Activated naive CD8-positive, alpha-beta T cell (primary cell): ENCODE results near the gene ZNF574.

Experiments
- H3K27ac Mint-ChIP-seq: one replicate; pipeline ENCODE4 v1.8.0; 2021; ENCODE audit warnings: mixed read lengths
- H3K27me3 Mint-ChIP-seq: one replicate; pipeline ENCODE4 v1.8.0; 2021; ENCODE audit warnings: mixed read lengths
- H3K36me3 Mint-ChIP-seq: one replicate; pipeline ENCODE4 v1.8.0; 2021; ENCODE audit warnings: mixed read lengths
- H3K4me1 Mint-ChIP-seq: one replicate; pipeline ENCODE4 v1.8.0; 2021; ENCODE audit warnings: low read depth, mixed read lengths
- H3K4me3 Mint-ChIP-seq: one replicate; pipeline ENCODE4 v1.8.0; 2021; ENCODE audit warnings: mild to moderate bottlenecking, mixed read lengths
- H3K9me3 Mint-ChIP-seq: one replicate; pipeline ENCODE4 v1.8.0; 2021; ENCODE audit warnings: low read depth, mixed read lengths

The ZNF574 gene

GRCh38 chr19:42068361-42068755 lies 7.6 kb upstream of the ZNF574 start:
- Mint-ChIP-seq H3K4me3 (no peak overlapping the region), H3K27me3 (peaks cover 9% of the 10 kb centered on the region), H3K4me1 (no peaks in the 10 kb centered on the region), H3K27ac (no peak overlapping the region), H3K9me3 (no peaks in the 10 kb centered on the region), H3K36me3 (no peaks in the 10 kb centered on the region)

GRCh38 chr19:42068756-42069571 lies 7.0 kb upstream of the ZNF574 start:
- no peaks in the 10 kb centered on the region for H3K4me1 Mint-ChIP-seq
- H3K36me3 Mint-ChIP-seq = no peaks in the 10 kb centered on the region
- no peaks in the 10 kb centered on the region for H3K9me3 Mint-ChIP-seq
- peaks cover 7% of the 10 kb centered on the region for H3K27me3 Mint-ChIP-seq
- no peak overlapping the region for H3K27ac Mint-ChIP-seq
- no peak overlapping the region for H3K4me3 Mint-ChIP-seq

GRCh38 chr19:42069619-42070351 lies 6.2 kb upstream of the ZNF574 start, which contains the start of gene GRIK5:
TSS of gene GRIK5 (minus strand) at chr19:42070206. CDS start at chr19:42065770, 4,436 bp downstream.
- no peak within 1 kb of the TSS for H3K4me3 Mint-ChIP-seq
- H3K36me3 Mint-ChIP-seq = no peaks in the 10 kb centered on the region
- H3K27ac Mint-ChIP-seq = no peak within 1 kb of the TSS
- H3K4me1 Mint-ChIP-seq = peaks cover 4% of the 10 kb centered on the region
- H3K9me3 Mint-ChIP-seq = no peaks in the 10 kb centered on the region
- no peaks in the 10 kb centered on the region for H3K27me3 Mint-ChIP-seq

- H3K4me3 Mint-ChIP-seq = no peak overlapping the region
- H3K36me3 Mint-ChIP-seq = no peaks in the 10 kb centered on the region
- no peaks in the 10 kb centered on the region for H3K9me3 Mint-ChIP-seq
- H3K27ac Mint-ChIP-seq = no peak overlapping the region
- no peaks in the 10 kb centered on the region for H3K27me3 Mint-ChIP-seq
- H3K4me1 Mint-ChIP-seq = peaks cover 13% of the 10 kb centered on the region
Observed at GRCh38 chr19:42071247-42071646, 4.7 kb upstream of the ZNF574 start.

- Mint-ChIP-seq H3K27ac (peak overlapping the region; percentile 100), H3K4me3 (peak overlapping the region; percentile 100), H3K4me1 (peaks cover 36% of the 10 kb centered on the region), H3K27me3 (no peaks in the 10 kb centered on the region), H3K9me3 (no peaks in the 10 kb centered on the region), H3K36me3 (no peaks in the 10 kb centered on the region)
Observed at GRCh38 chr19:42074513-42075363, 1.2 kb upstream of the ZNF574 start.

DNA sequence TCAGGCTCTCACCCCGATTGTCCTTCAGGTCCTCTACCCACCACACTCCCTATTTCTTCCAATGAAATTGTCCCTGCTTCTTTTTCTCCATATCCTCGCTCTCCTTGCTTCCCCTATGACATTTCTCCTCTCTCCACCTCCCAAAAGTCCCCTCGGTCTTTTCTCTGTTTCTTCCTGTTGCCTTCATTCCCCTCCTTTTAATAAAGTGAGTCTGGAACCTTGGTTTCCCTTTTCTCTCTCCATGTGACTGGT lies 676 bp upstream of the ZNF574 start:
- Mint-ChIP-seq H3K27me3 (no peaks in the 10 kb centered on the region), H3K4me1 (peaks cover 36% of the 10 kb centered on the region), H3K9me3 (no peaks in the 10 kb centered on the region)

DNA sequence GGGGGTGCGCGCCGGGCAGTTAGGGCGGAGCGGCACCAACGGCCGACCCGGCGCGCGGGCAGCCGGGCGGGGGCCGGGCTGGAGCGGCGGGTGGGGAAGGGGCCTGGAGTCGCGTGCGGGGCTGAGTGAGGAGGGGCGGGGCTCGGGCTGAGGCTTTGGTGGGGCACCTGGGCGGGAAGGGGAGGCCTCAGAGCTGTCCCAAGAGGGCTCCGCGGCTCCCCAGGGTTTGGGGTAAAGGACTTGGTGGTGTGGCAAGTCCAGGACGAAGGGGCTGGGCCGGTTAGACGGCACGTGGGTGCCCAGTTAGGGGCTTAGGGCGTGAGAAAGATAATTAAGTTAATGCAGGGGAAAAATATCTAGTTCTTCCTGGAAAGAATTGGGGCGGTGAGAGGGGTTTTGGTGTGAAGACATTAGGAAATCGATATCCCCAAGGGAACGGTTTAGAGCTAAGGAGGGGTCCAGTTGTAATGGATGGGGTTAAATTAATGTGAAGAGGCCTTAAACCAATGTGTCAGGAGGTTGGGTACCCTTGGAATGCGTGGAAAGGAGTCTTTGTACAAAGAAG lies 496 bp downstream of the ZNF574 start:
- H3K4me3 Mint-ChIP-seq = peak overlapping the region; percentile 97
- no peaks in the 10 kb centered on the region for H3K27me3 Mint-ChIP-seq
- H3K4me1 Mint-ChIP-seq = peaks cover 39% of the 10 kb centered on the region
- peak overlapping the region; percentile 93 for H3K27ac Mint-ChIP-seq
- no peaks in the 10 kb centered on the region for H3K36me3 Mint-ChIP-seq
- H3K9me3 Mint-ChIP-seq = no peaks in the 10 kb centered on the region

More for the DNA sequence above, 676 bp upstream of the ZNF574 start:
- peak overlapping the region; percentile 100 for H3K27ac Mint-ChIP-seq
- no peaks in the 10 kb centered on the region for H3K36me3 Mint-ChIP-seq
- peak overlapping the region; percentile 100 for H3K4me3 Mint-ChIP-seq

DNA sequence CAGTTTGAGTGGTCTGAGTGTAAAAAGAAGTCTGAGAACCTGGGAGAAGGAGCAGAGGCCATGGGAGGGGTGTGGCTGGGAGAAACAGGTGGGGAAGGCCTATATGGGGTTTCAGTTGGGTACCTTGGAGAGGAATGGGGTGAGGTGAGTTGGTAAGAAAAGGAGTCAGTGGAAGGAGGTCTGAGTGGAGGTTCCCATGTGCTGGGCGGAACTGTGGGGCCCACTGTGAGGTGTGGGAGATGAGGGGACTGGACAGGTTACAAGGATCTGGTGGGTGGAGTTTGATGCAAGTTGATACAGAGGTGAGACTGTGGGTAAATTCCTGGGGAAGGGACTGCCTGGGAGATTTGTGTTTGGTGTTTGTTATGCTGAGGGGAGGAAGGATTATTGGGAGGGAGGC lies 2.1 kb downstream of the ZNF574 start:
- H3K36me3 Mint-ChIP-seq = no peaks in the 10 kb centered on the region
- no peaks in the 10 kb centered on the region for H3K9me3 Mint-ChIP-seq
- peak overlapping the region; percentile 97 for H3K4me3 Mint-ChIP-seq
- H3K4me1 Mint-ChIP-seq = peaks cover 46% of the 10 kb centered on the region
- no peaks in the 10 kb centered on the region for H3K27me3 Mint-ChIP-seq
- H3K27ac Mint-ChIP-seq = peak overlapping the region; percentile 93

DNA sequence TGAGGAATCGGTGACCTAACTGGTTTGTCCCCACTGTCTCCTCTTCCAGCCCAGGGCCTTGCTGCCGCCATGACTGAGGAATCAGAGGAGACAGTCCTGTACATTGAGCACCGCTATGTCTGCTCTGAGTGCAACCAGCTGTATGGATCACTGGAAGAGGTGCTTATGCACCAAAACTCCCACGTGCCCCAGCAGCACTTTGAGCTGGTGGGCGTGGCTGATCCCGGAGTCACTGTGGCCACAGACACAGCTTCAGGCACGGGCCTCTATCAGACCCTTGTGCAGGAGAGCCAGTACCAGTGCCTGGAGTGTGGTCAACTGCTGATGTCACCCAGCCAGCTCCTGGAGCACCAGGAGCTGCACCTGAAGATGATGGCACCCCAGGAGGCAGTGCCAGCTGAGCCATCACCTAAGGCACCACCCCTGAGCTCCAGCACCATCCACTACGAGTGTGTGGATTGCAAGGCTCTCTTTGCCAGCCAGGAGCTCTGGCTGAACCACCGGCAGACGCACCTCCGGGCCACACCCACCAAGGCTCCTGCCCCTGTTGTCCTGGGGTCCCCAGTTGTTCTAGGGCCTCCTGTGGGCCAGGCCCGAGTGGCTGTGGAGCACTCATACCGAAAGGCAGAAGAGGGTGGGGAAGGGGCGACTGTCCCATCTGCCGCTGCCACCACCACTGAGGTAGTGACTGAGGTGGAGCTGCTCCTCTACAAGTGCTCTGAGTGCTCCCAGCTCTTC lies 2.7 kb downstream of the ZNF574 start:
- Mint-ChIP-seq H3K9me3 (no peaks in the 10 kb centered on the region), H3K4me3 (peak overlapping the region; percentile 97), H3K27me3 (no peaks in the 10 kb centered on the region), H3K27ac (peak overlapping the region; percentile 93), H3K36me3 (no peaks in the 10 kb centered on the region), H3K4me1 (peaks cover 46% of the 10 kb centered on the region)

DNA sequence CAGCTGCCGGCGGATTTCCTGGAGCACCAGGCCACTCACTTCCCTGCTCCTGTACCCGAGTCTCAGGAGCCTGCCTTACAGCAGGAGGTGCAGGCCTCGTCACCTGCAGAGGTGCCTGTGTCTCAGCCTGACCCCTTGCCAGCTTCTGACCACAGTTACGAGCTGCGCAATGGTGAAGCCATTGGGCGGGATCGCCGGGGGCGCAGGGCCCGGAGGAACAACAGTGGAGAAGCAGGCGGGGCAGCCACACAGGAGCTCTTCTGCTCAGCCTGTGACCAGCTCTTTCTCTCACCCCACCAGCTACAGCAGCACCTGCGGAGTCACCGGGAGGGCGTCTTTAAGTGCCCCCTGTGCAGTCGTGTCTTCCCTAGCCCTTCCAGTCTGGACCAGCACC lies 3.3 kb downstream of the ZNF574 start:
- Mint-ChIP-seq H3K27ac (no peak overlapping the region), H3K4me3 (no peak overlapping the region), H3K27me3 (no peaks in the 10 kb centered on the region), H3K36me3 (no peaks in the 10 kb centered on the region), H3K4me1 (peaks cover 46% of the 10 kb centered on the region), H3K9me3 (no peaks in the 10 kb centered on the region)

- no peaks in the 10 kb centered on the region for H3K27me3 Mint-ChIP-seq
- H3K4me1 Mint-ChIP-seq = peaks cover 42% of the 10 kb centered on the region
- H3K9me3 Mint-ChIP-seq = no peaks in the 10 kb centered on the region
- H3K27ac Mint-ChIP-seq = no peak overlapping the region
- H3K36me3 Mint-ChIP-seq = no peaks in the 10 kb centered on the region
- H3K4me3 Mint-ChIP-seq = no peak overlapping the region
Observed at GRCh38 chr19:42079886-42080763, 4.2 kb downstream of the ZNF574 start.

GRCh38 chr19:42080764-42081375 lies 4.9 kb downstream of the ZNF574 start:
- H3K4me3 Mint-ChIP-seq = no peak overlapping the region
- no peaks in the 10 kb centered on the region for H3K36me3 Mint-ChIP-seq
- H3K27me3 Mint-ChIP-seq = no peaks in the 10 kb centered on the region
- peaks cover 35% of the 10 kb centered on the region for H3K4me1 Mint-ChIP-seq
- H3K27ac Mint-ChIP-seq = no peak overlapping the region
- H3K9me3 Mint-ChIP-seq = no peaks in the 10 kb centered on the region

DNA sequence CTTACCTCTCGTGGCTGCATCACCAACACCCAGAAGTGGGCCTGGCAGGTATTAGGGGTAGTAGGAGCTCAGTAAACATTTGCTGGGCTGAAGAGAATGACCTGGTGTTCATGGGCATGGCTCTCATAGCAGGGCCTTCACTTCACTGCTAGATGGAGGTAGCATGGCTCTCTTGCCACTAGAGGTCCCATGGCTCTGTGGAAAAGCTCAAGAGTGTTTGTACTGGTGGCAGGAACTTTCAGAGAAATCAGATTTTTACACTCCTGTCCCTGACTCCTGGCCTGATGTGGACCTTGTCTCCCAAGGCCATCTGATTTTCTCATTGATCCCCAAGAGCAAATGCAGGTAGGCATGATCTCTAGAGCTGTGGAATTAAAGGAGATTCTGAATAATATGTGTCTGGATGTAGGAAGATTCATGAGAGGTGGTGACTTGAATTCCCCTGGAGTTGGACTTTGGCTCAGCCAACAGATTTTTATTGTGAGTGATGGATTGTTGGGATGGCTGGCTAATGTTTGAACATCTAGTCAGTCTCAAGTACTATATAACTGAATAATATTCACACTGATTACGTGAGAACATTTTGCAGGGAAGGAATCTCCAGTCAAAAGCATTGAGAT lies 5.7 kb downstream of the ZNF574 start:
- no peaks in the 10 kb centered on the region for H3K27me3 Mint-ChIP-seq
- no peaks in the 10 kb centered on the region for H3K9me3 Mint-ChIP-seq
- H3K27ac Mint-ChIP-seq = peak overlapping the region; percentile 59
- no peaks in the 10 kb centered on the region for H3K36me3 Mint-ChIP-seq
- H3K4me3 Mint-ChIP-seq = no peak overlapping the region
- H3K4me1 Mint-ChIP-seq = peaks cover 32% of the 10 kb centered on the region
